Measurements from ENCODE around the gene PIH1D1. TPM values are rescaled to one million over a fixed set of nuclear protein-coding genes. Genes with fewer than 3 reads are reported as not detected.
A peak's percentile ranks its signal among the peaks of the same experiment; 100 is the strongest.

Gene PIH1D1
- total RNA-seq, 1 donor from 2014 or later = 58.0 TPM

Small RNAs within 50 kb of the gene (small RNA-seq; reads per million reads assigned to genes)
- 6.2 reads per million, percentile 90 among the genes with 10 or more reads in this experiment for gene MIR150
- gene SNORD32A = not detected
- not detected for gene SNORD33
- gene SNORD34 = not detected
- gene SNORD35A = not detected
- not detected for gene SNORD35B

Other genes starting within 250 kb of the PIH1D1 start
- not detected for gene SLC6A16, start 126.6 kb downstream of the PIH1D1 start, total RNA-seq
- gene CD37, start 116.4 kb downstream of the PIH1D1 start, total RNA-seq = 1.1 TPM
- gene TEAD2, start 89.4 kb downstream of the PIH1D1 start, total RNA-seq = 10.0 TPM
- gene DKKL1, start 87.9 kb downstream of the PIH1D1 start, total RNA-seq = 2.2 TPM
- not detected for gene KASH5, start 63.6 kb downstream of the PIH1D1 start, total RNA-seq
- not detected for gene PTH2, start 28.4 kb downstream of the PIH1D1 start, total RNA-seq
- not detected for gene GFY, start 26.4 kb downstream of the PIH1D1 start, total RNA-seq
- gene SLC17A7, start 10.3 kb downstream of the PIH1D1 start, total RNA-seq = 34.6 TPM
- 8.0 TPM for gene ALDH16A1, start 1.4 kb upstream of the PIH1D1 start, total RNA-seq
- gene FLT3LG, start 22.4 kb upstream of the PIH1D1 start, total RNA-seq = not detected
- 2,203 TPM for gene RPL13A, start 35.8 kb upstream of the PIH1D1 start, total RNA-seq
- gene RPS11, start 44.6 kb upstream of the PIH1D1 start, total RNA-seq = 3,859 TPM
- gene FCGRT, start 60.8 kb upstream of the PIH1D1 start, total RNA-seq = 12.9 TPM
- gene RCN3, start 76.2 kb upstream of the PIH1D1 start, total RNA-seq = 2.3 TPM
- 22.8 TPM for gene NOSIP, start 128.7 kb upstream of the PIH1D1 start, total RNA-seq
- gene PRRG2, start 129.5 kb upstream of the PIH1D1 start, total RNA-seq = 0.31 TPM
- 2.5 TPM for gene PRR12, start 139.4 kb upstream of the PIH1D1 start, total RNA-seq
- 1.1 TPM for gene RRAS, start 188.3 kb upstream of the PIH1D1 start, total RNA-seq
- gene SCAF1, start 190.4 kb upstream of the PIH1D1 start, total RNA-seq = 11.5 TPM
- 8.1 TPM for gene IRF3, start 214.0 kb upstream of the PIH1D1 start, total RNA-seq
- not detected for gene BCL2L12, start 214.1 kb upstream of the PIH1D1 start, total RNA-seq
- 177 TPM for gene PRMT1, start 225.5 kb upstream of the PIH1D1 start, total RNA-seq
- 0.78 TPM for gene ADM5, start 237.8 kb upstream of the PIH1D1 start, total RNA-seq
- gene CPT1C, start 239.3 kb upstream of the PIH1D1 start, total RNA-seq = 42.1 TPM